ENCODE results near the gene COL5A2.

The COL5A2 gene

DNA sequence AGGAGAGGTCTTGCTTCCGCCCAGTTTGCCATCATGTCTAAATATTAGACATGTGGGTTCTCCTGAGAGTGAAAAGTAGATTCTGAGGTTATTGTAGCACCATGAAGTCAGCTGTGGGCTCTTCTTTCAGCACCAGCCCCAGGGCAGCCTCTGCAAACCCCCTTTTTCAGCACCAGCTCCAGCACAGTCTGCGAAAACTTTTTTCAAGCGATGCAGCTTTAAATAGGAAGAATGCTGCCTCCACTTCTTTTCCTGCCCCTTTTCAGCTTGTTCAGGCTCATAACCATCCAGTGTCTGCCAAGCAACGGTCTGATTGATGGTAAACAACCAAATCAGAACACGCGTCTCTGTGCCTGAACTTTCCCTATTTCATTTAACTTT lies at the start of gene COL5A2:
TSS of gene COL5A2 (minus strand) at position 192 of the 381 bp plus-strand sequence. CDS start at position 35, 157 bp downstream.
- peak; percentile 95 for FAIRE-seq

DNA sequence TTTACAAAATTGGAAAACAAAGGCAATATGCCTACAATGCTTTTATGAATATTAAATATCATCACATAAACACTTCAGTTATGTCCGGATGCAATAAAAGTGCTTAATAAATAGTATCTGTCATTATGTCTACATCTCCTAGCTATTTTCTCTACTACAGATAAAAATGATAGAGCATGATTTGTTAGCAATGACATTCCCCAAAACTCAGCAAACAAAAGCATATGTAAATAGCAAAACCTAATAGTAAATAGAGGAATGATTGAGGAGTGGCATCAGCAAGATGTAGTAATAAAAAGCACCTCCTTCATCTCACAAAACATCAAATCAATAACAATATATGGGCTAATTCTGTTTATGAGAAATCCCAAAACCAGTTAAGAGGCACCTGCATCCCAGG lies 46.5 kb upstream of the COL5A2 start:
- FAIRE-seq = no peak

DNA sequence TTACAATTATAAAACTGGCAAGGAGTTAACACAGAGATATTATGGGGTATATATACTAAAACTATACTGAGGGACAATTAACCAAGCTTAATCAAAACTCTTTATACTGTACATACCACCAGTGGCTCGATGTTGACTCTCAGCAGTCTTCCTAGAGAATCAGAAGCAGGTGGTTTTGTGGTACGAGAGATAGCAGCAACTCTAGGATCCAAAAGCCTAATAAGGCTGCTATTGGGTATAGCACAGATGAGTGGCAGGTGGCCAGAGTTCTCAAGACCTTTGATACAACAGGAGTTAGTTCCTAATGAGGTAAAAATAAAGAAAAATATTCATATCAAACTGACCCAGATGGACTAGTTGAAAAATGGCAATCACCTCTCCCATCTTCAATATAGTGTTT lies 45.5 kb upstream of the COL5A2 start:
- no peak for FAIRE-seq

DNA sequence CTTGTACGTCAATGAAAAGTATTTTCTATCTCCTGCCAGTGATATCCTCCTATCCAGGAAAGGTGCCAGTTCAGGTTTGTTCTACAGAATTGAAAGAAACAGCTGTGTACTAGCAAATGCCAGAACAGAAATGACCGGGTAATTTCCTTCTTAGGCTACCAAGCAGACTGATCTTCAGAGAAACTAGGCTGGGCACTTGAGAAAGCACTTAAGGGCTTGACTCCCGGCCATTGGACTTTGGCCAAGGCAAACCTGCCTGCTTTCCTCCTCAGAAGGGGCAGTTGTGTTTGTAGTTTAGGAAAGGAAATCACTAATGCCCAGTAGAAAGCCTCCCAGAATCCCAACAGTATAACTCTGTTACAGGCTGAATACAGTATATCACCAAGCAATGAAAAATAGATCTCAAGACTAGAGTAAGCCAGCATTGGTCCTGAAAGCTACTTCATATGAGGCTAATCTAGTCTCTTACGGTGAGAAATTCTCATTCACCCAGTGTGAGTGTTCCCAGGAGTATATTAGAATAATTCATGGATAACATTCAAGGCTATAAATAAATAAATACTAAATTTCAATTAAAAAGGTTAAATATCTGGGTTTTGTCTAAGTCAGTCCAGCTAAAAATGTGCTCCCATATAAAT lies 43.0 kb upstream of the COL5A2 start:
- FAIRE-seq = no peak

DNA sequence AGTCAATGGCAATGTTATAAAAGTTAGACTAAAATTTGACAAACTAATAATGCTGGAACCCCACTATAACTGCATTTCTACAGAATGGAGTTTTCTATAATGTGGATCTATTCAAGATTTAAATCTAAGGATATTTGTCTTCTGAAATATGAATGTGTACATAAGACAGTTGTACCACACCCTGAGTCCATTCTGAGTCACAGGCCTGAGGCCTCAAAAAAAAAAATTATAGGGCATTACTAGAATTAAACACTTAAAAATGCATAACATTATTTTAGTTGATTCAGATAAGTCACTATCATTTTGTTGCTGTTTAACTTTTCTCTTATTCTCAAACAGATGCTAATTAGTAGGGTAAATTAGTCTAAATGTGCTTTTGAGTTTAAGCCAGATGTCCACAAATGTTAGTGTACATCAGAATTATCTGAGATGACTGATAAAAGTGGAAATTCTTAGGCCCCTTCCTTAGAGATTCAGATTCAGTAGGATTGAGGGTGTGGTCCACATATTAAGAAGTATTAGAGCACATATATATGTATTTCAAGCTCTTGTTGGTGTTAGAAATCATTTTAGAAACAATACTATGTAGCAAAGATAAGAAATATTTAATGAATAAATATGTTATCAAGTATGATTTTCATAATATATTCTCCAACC lies 42.4 kb upstream of the COL5A2 start:
- FAIRE-seq = no peak

DNA sequence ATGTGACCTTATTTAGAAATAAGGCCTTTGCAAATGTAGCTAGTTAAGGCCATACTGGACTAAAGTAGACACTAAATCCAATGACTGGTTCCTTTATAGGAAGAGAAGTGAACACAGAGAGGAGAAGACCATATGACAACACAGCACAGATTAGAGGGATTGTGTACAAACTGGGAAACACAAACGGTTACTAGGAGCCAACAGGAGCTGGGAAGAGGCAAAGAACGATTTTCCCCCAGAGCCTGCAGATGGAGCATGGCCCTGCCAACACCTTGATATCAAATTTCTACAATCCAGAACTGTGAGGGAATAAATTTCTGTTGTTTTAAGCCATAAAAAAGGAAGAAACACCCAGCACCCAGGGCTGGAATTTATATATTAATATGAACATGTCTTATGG lies 38.7 kb upstream of the COL5A2 start:
- FAIRE-seq = no peak

DNA sequence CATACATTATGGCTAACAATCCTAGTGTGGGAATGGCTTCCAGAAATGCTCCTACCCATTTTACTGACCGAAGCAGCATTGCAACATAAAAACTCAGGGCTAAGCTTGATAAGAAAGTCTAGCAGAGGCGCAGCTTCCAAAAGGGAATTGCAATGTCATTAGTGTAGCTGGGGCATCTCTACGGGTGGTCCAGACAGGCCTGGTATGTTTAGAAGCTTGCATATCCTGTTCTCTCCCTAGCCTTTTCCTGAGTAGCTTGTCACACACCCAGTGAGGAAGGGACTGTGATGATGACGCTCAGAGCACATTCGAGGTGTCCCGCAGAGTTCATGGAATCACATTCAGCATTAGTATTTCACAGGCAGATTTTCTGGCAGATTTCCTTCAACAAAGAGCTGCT lies 38.0 kb upstream of the COL5A2 start:
- peak; percentile 90 for FAIRE-seq

DNA sequence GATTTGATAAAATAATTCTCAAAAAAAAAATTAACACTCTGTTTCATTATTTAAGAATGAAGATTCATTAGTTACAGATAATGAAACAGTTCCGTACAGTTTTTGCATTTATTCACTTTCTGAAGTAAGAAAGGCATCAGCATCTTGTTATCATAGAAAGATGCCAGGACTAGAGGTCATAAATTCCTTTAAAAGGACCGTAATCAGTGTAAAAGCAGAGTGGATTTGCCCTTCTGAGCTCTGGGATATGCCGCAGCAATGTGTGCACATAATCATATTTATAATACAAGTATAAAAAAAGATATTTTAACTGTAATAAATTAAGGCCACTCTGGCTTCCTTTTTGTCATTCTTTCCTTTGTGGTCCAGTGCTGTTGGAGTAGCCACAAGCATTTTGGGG lies 37.5 kb upstream of the COL5A2 start:
- FAIRE-seq = no peak

DNA sequence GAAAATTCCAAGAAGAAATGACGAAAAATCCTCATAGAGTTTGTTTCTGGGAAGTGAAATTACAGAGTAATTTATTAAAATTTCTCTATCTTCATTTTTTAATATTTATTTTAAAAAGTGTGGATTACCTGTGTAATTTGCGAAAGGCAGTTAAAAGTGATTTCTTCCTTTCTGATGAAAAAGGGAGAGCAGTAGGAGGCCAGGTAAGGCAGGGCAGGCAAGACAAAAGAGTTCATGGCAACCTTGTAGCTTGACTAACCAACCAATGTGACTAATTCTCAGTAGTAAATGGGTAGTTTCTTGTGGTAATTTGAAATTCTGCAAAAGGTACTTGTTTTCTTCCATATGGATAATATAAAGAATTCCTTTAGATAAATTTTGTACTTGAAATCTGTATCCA lies 34.9 kb upstream of the COL5A2 start:
- FAIRE-seq = no peak

DNA sequence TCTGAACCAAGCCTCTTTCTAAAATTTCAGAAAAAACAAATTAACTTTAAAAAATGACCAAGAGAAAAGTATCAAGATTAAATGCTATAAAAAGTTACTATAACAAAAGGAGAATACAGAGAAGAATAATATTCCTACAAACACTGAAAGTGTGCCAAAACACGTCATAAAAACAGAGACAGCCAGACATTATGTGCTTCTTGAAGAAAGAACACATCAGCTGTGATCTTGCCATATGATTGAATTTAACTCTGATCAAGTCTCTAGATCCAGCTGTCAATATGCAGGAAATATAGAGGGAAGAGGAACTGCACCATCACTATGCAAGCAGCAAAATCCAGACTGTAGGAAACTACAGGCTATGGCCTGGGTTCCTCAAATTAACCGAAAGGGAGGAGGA lies 33.7 kb upstream of the COL5A2 start:
- FAIRE-seq = no peak

DNA sequence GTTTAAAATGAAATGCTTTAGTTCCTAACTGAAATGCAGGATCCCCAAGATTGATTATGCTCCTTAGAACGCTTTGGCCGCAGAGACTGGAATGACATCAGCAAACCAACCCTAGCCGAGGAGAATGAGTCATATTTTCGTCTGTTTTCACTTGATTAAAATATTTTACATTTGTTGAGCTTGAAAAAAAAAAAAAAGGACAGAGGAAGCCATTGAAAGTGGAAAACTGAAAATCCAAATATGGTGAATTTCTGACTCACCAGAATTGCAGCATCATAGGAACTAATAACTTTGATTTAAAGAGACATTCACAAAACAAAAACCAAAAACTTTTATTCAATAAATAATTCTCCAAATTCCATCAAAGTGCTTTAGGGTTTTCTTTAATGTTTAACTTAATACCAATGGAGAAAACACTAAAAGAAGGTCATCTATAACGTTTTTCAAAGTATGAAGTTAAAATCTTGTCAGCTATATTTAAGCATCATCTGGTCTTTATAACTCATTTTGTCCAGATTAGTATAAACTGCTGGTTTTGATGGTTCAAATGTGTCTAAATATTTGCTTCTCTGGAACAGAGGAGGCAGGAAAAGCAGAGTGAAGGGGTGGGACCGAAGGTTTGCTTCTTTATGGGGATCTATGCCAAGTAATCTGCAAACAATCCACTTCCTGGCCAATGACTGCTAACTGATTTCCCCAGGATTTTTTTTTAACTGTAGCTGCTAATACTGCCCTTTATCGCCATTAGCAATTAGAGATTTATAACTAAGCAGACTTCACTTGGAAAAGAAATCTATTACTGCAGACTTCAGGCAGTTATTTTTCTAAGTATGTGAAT lies 30.9 kb upstream of the COL5A2 start:
- FAIRE-seq = peak; percentile 95

DNA sequence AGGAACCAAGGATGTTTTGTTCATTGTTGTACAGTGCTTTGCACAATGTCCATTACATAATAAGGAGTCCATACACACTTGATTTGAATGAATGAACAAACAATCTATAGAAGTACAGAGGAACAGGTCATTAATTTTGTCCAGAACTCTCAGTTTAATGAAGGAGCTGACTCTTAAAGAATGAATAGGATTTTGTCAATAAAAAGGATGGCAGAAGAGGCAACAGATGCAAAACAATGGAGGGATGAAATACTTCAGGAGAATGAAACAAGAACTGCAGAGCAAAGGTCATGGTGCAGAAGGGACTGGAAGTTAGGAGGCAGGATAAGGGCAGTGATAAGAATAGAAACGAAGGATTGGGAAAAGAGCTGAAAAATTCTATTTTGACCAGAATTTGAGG lies 28.7 kb upstream of the COL5A2 start:
- no peak for FAIRE-seq

DNA sequence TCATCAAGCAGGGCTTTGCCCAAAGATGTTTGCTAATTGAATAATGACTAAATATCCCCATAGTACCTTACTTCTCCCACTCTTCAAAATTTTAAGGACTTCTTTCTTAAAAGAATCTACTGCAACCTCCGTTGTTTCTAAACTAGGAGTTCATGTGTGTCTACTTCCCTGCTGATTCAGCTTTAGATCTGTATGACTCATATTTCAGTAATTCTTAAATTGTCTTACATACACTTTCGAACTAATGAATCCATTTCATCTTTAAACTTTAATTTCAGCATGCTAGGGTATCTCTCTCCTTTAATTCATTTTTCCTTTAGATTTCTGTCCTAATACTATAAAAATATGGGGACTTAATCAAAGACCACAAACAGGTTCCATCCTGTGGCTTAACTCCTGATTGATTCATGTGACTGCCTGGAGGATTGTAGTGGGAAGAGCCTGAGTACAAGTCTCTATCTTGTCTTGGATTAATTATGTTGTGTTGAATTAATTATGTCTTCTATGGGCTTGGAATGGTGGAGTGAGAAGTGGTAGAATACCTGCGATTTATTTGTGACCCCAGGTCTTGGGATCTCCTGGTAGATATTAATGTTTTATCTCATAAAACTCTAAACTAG lies 24.9 kb upstream of the COL5A2 start:
- FAIRE-seq = peak; percentile 96

DNA sequence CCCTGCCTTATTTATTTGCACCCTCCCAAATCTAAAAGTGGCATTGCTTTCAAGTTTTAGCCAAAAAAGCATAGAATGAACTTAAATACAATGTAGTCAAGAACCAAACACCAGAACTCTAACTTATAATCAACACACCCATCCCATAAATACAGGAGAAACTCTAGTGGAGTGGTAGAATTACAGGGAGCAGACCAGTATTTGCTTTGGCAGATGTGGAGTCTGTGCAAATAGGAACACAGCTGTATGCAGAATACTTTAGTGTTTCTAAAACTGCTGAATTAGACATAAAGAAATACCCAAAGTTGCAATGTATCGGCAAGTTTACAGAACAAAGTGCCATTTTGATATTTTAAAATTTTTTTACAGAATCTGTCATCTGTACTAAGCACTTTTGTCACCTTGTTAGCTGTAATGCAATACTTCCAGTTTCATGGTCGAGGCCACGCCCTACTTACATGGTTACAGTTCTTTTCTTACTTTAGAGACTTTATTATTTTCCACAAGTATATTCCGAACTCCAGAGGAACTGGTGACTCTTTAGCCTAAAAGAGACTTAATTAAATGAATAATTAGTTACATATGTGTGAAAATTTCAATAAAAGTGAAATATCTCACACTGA lies 23.7 kb upstream of the COL5A2 start:
- FAIRE-seq = peak; percentile 63

DNA sequence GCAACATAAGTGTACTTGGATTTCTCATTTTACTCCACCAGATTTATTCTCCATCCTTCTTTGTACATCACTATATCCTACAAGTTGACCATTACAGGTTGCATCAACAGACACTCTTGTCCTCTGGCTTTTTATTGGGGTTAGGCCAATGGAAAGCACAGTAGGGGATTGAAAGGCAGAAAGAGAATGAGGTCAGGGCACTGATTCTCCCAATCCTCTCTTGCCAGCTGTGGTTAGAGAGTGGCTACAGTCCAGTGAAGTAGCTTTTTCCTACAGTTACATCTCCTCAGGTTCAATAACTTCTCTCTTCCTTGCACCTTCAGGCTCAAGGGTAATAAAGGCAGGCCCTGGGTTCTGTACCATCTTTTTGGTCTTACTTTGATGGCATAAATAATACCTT lies 20.2 kb upstream of the COL5A2 start:
- no peak for FAIRE-seq

DNA sequence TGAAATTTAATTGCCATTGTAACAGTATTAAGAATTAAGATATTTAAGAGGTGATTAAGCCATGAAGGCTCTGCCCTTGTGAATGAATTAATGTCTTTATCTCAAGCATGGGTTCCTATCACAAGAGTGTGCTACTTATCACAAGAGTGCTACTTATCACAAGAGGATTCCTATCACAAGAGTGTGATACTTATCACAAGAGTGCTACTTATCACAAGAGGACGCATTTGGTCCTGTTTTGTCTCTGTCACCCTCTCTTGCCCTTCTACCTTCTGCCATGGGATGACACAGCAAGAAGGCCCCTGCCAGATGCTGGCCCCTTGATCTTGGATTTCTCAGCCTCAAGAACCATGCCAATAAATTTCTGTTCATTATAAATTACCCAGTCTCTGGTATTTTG lies 13.2 kb upstream of the COL5A2 start:
- no peak for FAIRE-seq

DNA sequence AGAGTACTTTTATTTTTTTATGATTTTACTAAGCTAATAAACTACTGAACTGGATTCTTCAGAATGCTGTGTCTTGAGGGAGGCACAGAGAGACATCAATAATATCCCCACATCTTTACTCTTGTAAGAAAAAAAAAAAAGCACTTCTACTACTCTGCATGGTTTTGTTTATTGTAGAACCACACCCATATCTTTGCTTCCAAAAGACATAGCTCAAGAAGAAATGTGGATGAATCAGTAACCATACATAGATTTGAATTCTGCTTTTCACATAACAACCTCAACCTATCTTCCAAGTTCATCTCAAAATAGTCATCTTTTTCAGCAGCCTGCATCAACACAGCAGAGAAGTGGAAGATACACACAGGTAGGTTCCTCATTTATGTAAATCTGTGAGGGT lies 12.2 kb upstream of the COL5A2 start:
- no peak for FAIRE-seq

DNA sequence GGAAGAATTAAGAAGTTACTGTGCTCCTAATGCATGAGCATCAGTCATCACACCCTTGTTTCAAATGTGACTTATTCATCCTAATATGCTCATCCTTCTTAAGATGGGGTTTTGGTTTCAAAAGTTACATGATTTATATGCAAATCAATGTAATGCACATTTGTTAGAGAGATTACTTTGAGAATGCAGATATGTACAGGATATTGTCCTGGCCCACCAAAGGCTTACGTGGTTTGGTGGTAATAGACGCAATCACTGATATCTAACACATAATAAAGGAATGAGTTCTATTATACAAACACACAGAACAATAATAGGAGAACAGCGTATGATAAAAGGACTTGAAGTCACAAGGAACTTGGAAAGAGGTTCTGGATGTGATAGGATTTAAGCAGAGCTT lies 11.1 kb upstream of the COL5A2 start:
- no peak for FAIRE-seq

DNA sequence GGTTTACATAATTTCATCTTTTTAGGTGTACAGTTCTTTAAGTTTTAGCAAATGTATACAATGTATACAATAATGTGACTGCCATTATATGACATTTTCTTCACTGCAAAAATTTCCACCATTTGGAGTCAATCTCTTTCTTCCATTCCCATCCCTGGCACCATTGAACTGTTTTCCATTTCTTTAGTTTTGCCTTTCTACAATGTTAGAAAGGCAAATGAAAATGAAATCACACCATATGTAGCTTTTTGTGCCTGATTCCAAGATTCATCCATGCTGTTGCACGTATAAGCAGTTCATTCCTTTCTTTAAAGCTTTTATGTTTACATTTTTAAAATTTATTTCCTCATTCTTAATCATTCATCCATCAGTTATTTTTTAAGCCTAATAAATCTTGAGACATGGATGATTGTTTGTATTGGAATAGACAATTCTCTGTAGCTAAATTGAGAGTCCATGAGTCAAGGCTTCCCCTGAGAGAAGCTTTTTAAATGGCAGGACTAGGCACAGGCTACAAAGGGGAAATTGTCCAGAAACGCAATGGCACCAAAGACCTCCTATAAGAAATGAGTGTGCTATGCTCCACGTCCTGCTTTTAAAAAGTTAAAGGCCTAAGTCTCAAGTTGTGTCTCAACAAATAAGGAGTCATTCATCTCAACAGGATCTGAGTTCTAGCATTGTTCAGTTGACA lies 8.7 kb upstream of the COL5A2 start:
- FAIRE-seq = no peak

DNA sequence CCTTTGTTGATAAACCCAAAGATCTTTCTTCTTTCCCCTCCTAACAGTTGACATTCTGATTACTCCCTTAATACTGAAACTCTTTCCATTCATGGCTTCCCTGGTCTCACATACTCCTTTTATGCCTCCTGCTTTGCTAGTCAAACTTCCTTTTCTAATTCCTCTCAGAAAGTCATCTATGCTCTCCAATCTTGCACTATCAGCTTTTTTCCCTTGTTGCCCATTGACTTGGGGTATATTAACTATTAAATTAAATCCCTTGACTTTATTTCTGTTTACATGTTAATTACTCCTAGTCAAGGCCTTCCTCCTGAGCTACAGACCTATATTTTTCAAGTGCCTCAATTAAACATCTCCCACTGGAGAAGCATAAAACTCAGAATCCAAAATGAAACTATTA lies 3.6 kb upstream of the COL5A2 start:
- FAIRE-seq = no peak

DNA sequence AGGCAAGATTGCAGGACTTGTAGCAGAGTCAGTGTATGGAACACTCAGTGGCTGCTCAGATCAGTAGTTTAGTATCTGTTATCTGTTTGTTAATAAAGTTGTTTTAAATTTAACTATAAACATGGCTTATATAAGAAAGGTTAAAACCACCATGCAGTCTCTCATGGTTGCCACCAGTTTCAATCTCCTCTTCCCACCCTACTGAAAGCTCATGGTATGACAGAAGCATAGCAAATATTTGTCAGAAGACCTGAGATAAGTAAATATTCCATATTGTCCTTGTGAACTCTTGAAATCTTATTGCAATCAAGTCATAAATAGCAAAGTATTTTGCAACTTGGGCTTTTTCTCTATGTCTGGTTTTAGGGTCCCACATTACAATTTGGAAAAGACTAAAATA lies 2.1 kb upstream of the COL5A2 start:
- FAIRE-seq = no peak

DNA sequence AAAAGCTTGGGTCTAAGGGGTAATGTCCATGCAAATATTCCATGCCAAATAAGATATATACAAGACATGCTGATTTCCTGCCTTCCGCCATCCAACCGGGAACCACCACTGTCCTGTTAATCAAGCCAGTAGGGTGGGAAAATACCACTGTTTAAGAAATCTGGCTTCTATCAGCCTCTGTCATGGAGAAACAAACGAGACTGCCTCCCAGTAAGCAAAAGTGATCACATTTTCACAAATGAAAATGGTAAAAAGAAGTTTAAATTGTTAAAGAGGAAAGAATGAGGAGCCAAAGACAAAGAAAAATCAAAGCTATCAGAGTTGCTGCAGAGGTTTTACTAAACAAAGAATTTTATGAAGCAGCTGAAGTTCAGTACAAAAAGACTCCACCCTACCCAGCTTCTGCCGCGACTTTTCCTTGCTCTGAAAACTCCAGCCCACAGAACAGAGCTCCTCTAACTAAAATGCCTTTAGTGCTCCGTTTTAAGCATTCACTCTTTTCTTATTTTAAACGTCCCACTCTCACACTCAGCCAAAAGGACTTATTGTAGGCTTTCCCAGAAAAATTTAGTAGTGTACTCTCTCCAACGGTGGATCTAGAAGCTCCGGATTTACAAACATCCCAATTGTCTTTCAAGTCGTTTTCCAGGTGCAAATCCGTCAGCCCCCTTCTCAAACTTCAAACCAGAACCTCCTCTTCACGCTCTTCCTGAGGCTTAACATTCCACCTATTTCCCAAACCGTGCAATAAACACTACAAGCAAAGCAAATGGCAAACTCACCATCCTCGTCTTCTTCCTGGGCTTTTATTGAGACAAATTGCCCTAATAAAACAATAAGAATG lies 613 bp downstream of the COL5A2 start:
- FAIRE-seq = peak; percentile 34

Measured in G401.6 (cell line).